Lower lobe of right lung (tissue), 2 donors: Measurements from ENCODE around the gene CPB2. TPM values are rescaled to one million over a fixed set of nuclear protein-coding genes. Genes with fewer than 3 reads are reported as not detected.

Experiments
- ATAC-seq, 2 donors: fragments of 200-7000 bp; cut with Tn5 transposase; one replicate each; pipeline ENCODE4 v1.9.1; 2020 to 2022; ENCODE audit warnings: mild to moderate bottlenecking in 2 of 2, moderate library complexity in 2 of 2
- DNase-seq: peaks from one replicate; pipeline ENCODE4 v3.0.0-alpha.2; 2020
- H3K27ac ChIP-seq: fragments of 200-600 bp; one replicate; pipeline ENCODE4 v1.8.0; 2022
- H3K27me3 ChIP-seq: fragments of 200-600 bp; one replicate; pipeline ENCODE4 v1.8.0; 2022; ENCODE audit warnings: low read depth
- H3K36me3 ChIP-seq: fragments of 200-600 bp; one replicate; pipeline ENCODE4 v1.8.0; 2022; ENCODE audit warnings: mild to moderate bottlenecking
- H3K4me1 ChIP-seq: fragments of 200-600 bp; one replicate; pipeline ENCODE4 v1.8.0; 2022
- H3K4me3 ChIP-seq: fragments of 200-600 bp; one replicate; pipeline ENCODE4 v1.8.0; 2022; ENCODE audit warnings: mild to moderate bottlenecking
- H3K9me3 ChIP-seq: fragments of 200-600 bp; one replicate; pipeline ENCODE4 v1.8.0; 2022
- intact Hi-C: fragments of 100-400 bp; cut with DNase I; formaldehyde crosslinking; loops from one replicate; pipeline ENCODE4 v1.11.0; 2022
- total RNA-seq: library from RNA; stranded (reverse); fragmentation: NEBNext Ultra II Directional; extraction: Animal tissue kit (Norgen Biotek cat#: 25700); gene quantifications from one replicate; pipeline ENCODE4 v1.2.1, GENCODE V29; 2021
- TF ChIP-seq, protein P1 (sequence below): fragments of 200-600 bp; IDR thresholded peaks from one replicate; pipeline ENCODE4 v1.8.0; 2022; ENCODE audit warnings: antibody characterized with exemption, mild to moderate bottlenecking
- donor health status: DM: no; HTN: yes; CAD: no; lungs with severe emphysema.

The CPB2 gene
- total RNA-seq, 1 donor from 2014 or later, result 33.5 TPM

DNA sequence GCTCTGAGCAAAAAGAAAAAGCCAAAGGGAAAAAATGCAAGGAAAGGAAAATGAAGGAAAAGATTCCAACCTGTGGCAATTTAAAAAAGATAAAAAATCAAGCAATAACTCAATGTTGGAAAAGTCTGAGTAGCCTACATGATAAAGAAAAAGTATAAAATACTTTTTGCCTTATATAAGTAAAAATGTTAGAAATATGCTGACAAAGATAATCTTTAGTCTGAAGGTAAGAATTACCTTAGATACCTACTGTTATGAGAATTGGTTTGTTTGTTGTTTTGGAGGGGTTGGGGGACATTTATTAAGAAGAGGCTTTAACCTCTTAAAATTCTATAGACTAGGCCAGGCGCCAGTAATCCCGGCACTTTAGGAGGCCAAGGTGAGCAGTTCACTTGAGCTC lies 29.7 kb upstream of the CPB2 start:
- Histone ChIP-seq H3K27ac (no peak overlapping the region), H3K4me3 (no peak overlapping the region), H3K9me3 (no peaks in the 10 kb centered on the region), H3K36me3 (peaks cover 84% of the 10 kb centered on the region), H3K4me1 (no peaks in the 10 kb centered on the region), H3K27me3 (no peaks in the 10 kb centered on the region)
- TF ChIP-seq, protein P1, sequence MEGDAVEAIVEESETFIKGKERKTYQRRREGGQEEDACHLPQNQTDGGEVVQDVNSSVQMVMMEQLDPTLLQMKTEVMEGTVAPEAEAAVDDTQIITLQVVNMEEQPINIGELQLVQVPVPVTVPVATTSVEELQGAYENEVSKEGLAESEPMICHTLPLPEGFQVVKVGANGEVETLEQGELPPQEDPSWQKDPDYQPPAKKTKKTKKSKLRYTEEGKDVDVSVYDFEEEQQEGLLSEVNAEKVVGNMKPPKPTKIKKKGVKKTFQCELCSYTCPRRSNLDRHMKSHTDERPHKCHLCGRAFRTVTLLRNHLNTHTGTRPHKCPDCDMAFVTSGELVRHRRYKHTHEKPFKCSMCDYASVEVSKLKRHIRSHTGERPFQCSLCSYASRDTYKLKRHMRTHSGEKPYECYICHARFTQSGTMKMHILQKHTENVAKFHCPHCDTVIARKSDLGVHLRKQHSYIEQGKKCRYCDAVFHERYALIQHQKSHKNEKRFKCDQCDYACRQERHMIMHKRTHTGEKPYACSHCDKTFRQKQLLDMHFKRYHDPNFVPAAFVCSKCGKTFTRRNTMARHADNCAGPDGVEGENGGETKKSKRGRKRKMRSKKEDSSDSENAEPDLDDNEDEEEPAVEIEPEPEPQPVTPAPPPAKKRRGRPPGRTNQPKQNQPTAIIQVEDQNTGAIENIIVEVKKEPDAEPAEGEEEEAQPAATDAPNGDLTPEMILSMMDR, result no peak
- DNase-seq (no peak), ATAC-seq (no peak)
- intact Hi-C loops, result no loop called here

GRCh38 chr13:46132109-46132508 lies 27.3 kb upstream of the CPB2 start:
- no peak for ATAC-seq
- TF ChIP-seq, protein P1, result no peak
- H3K36me3 ChIP-seq, result peaks cover 83% of the 10 kb centered on the region
- no peaks in the 10 kb centered on the region for H3K27me3 ChIP-seq
- no peaks in the 10 kb centered on the region for H3K4me1 ChIP-seq
- DNase-seq, result no peak
- no peak overlapping the region for H3K4me3 ChIP-seq
- H3K27ac ChIP-seq, result no peak overlapping the region
- no peaks in the 10 kb centered on the region for H3K9me3 ChIP-seq
- intact Hi-C loops, result no loop called here

DNA sequence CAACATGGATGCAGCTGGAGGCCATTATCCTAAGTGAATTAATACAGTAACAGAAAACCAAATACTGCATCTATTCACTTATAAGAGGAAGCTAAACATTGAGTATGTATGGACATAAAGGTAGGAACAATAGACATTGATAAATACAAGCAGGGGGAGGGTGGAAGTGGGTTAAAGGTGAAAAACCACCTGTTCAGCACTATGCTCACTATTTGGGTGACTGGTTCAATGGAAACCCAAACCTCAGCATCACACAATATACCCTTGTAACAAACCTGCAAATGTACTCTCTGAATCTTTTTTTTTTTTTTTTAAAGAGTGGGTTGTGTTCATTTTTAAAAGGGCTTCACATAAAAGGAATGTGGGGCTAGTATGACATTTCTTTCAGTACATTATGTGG lies 26.9 kb upstream of the CPB2 start:
- H3K9me3 ChIP-seq, result no peaks in the 10 kb centered on the region
- no peaks in the 10 kb centered on the region for H3K4me1 ChIP-seq
- intact Hi-C loops, result no loop called here
- no peak for DNase-seq
- peaks cover 81% of the 10 kb centered on the region for H3K36me3 ChIP-seq
- ATAC-seq, result no peak
- H3K27ac ChIP-seq, result no peak overlapping the region
- H3K4me3 ChIP-seq, result no peak overlapping the region
- H3K27me3 ChIP-seq, result no peaks in the 10 kb centered on the region
- TF ChIP-seq, protein P1, result no peak

DNA sequence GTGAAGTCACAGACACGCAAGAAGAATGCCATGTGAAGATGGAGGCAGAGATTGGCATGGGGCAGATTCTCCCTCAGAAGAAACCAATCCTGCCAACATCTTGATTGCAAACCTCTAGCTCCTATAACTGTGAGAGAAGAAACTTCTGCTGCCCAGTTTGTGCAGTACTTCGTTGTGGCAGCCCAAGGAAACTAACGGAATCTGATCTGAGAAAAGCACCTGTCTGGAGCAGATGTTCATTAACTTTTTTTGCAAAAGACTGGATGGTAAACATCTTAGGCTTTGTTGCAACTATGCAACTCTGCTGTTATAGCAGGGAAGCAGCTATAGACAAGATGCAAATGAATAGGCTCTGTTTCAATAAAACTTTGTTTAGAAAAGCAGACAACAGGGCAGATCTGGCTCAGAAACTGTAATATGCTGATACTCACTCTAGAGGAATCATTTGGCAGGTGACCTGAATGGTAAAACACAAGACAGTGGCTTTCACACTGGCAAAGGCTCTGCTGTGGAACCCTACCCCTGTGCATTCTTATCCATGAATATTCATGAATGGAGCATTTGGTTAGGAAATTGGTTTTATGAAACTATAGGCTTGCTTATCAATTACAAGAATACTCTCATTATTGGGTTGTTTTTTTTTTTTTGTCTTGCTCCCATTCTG lies 25.3 kb upstream of the CPB2 start:
- Histone ChIP-seq H3K27ac (no peak overlapping the region), H3K27me3 (no peaks in the 10 kb centered on the region), H3K36me3 (peaks cover 68% of the 10 kb centered on the region), H3K4me1 (peaks cover 10% of the 10 kb centered on the region), H3K9me3 (no peaks in the 10 kb centered on the region), H3K4me3 (no peak overlapping the region)
- intact Hi-C loops, result no loop called here
- ATAC-seq (no peak), DNase-seq (no peak)
- TF ChIP-seq, protein P1, result no peak

GRCh38 chr13:46129124-46129523 lies 24.3 kb upstream of the CPB2 start:
- no peak for DNase-seq
- no peak overlapping the region for H3K27ac ChIP-seq
- H3K4me3 ChIP-seq, result no peak overlapping the region
- H3K36me3 ChIP-seq, result peaks cover 59% of the 10 kb centered on the region
- no peak for ATAC-seq
- no peaks in the 10 kb centered on the region for H3K9me3 ChIP-seq
- intact Hi-C loops, result no loop called here
- H3K4me1 ChIP-seq, result peaks cover 14% of the 10 kb centered on the region
- H3K27me3 ChIP-seq, result no peaks in the 10 kb centered on the region
- TF ChIP-seq, protein P1, result no peak
